Ovary (tissue), 3 donors: Measurements from ENCODE around the gene TMPRSS4.

ENCODE experiments used
- EP300 ChIP-seq: sonication (generic); formaldehyde crosslinking; IDR thresholded peaks from one replicate; pipeline ENCODE4 v1.6.1; 2017; ENCODE audit warnings: antibody characterized with exemption
- POLR2A ChIP-seq: fragments of 450-650 bp; IDR thresholded peaks from one replicate; pipeline ENCODE4 v1.6.1; 2017; ENCODE audit warnings: antibody characterized with exemption, mild to moderate bottlenecking, moderate library complexity
- TF ChIP-seq, protein P1 (sequence below), 3 donors: fragments of 450-650 bp in 2 of 3; fragments of 200-600 bp in 1 of 3; IDR thresholded peaks; one replicate each; pipeline versions ENCODE4 v1.5.1 to v1.8.0; 2016 to 2022; ENCODE audit warnings: antibody characterized with exemption in 3 of 3, mild to moderate bottlenecking in 1 of 3
- donor health status: DM: no; HTN: no; CAD: no.

DNA sequence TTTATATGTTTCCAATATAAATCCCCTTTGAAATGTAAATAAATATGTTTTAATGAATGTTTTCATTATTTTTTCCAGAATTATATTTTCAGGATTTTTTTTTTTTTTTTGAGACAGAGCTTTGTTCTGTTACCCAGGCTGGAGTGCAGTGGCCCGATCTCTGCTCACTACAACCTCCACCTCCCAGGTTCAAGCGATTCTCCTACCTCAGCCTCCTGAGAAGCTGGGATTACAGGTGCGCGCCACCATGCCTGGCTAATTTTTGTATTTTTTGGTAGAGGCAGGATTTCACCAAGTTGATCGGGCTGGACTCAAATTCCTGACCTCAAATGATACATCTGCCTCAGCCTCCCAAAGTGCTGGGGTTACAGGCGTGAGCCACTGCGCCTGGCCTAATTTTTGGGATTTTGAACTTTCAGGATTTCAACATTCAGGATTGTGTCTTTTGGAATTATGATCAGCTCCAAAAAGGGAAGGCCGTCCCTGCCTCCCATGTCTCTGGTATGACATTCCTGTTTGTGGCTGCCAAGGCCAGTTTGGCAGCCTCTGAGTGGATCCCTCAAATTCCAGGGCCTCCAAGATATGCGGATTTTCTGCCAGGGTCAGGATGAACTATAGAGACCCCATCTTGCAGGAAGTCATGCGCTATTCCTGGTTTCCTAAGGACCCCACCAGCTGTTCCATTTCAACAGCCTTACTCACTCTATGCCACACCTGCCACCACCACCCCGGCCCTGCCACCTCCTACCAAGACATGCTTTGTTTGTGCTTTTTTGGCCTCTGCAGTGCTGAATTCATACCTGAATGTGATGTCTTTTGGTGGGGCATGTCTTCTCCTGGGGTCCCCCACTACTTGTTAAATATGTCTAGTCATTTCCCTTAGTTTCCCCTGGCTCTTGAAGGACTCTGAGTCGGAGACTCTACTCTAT is 21.9 kb upstream of the TMPRSS4 start:
- TF ChIP-seq, protein P1, sequence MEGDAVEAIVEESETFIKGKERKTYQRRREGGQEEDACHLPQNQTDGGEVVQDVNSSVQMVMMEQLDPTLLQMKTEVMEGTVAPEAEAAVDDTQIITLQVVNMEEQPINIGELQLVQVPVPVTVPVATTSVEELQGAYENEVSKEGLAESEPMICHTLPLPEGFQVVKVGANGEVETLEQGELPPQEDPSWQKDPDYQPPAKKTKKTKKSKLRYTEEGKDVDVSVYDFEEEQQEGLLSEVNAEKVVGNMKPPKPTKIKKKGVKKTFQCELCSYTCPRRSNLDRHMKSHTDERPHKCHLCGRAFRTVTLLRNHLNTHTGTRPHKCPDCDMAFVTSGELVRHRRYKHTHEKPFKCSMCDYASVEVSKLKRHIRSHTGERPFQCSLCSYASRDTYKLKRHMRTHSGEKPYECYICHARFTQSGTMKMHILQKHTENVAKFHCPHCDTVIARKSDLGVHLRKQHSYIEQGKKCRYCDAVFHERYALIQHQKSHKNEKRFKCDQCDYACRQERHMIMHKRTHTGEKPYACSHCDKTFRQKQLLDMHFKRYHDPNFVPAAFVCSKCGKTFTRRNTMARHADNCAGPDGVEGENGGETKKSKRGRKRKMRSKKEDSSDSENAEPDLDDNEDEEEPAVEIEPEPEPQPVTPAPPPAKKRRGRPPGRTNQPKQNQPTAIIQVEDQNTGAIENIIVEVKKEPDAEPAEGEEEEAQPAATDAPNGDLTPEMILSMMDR (IDR thresholded peaks at IDR 0.05): no peak
- TF ChIP-seq POLR2A: no peak
- TF ChIP-seq EP300: no peak
